Measurements from ENCODE around the gene BRS3. TPM values are rescaled to one million over a fixed set of nuclear protein-coding genes. Genes with fewer than 3 reads are reported as not detected.
"Not testable (repeated sequence)": the region's sequence is repeated elsewhere in the genome, so short reads cannot be mapped to it uniquely, and the experiment has no call there.

Gene BRS3
- under 1 TPM in 2 of 3 donors, not detected in 1; 0.04 to 0.06 TPM for polyA plus RNA-seq (ENCODE audit: insufficient read length in 3 of 3)

- DNase-seq (ENCODE audit: low read depth in 3 of 3, low spot score in 2 of 3): no peak
Measured at GRCh38 chrX:136487647-136488046, at the start of gene BRS3. Gene BRS3, plus strand, starts transcription at chrX:136487947. Its CDS starts 168 bp downstream, at chrX:136488115.

- no peak for DNase-seq (ENCODE audit: low read depth in 3 of 3, low spot score in 2 of 3)
Measured at GRCh38 chrX:136438192-136438591, 49.6 kb upstream of the BRS3 start.

- not testable (repeated sequence) for DNase-seq (ENCODE audit: low read depth in 3 of 3, low spot score in 2 of 3)
Measured at GRCh38 chrX:136445674-136446073, 42.1 kb upstream of the BRS3 start.

DNA sequence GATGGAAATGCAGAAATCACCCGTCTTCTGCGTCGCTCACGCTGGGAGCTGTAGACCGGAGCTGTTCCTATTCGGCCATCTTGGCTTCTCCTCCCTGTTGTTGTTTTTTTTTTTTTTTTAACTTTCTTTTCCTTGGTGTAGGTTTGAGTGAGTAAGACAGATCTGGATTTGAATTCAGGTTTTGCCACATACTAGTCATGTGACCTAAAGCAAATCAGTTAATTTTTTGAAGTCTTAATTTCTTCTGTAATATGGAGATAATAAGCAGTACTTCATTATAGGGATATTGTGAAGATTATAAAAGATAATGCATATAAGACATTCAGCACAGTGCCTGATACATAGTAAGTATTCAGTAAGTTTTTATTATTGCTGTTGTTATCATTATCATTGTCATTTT lies 41.5 kb upstream of the BRS3 start:
- no peak for DNase-seq (ENCODE audit: low read depth in 3 of 3, low spot score in 2 of 3)

- DNase-seq (ENCODE audit: low read depth in 3 of 3, low spot score in 2 of 3): no peak
Measured at GRCh38 chrX:136447308-136447707, 40.4 kb upstream of the BRS3 start.

DNA sequence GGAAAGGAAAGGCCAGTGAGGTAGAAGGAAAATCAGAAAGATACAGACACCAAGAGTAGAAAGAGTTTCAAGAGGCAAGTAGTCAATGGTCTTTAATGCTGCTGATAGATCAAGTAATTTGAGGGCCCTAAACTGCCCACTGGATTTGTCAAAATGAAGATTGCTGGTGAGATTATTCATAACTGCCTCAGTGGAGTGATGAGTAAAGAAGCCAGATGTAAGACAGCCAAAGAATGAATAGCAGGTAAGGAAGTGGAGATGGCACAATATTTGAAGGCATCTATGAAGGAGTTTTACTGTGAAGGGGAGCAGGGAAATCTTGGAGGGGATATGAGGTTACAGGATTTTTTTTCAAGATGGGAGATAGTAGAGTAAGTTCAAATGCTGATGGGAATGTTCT lies 39.8 kb upstream of the BRS3 start:
- DNase-seq (ENCODE audit: low read depth in 3 of 3, low spot score in 2 of 3): no peak

- no peak for DNase-seq (ENCODE audit: low read depth in 3 of 3, low spot score in 2 of 3)
Measured at GRCh38 chrX:136450050-136450830, 37.5 kb upstream of the BRS3 start.

DNA sequence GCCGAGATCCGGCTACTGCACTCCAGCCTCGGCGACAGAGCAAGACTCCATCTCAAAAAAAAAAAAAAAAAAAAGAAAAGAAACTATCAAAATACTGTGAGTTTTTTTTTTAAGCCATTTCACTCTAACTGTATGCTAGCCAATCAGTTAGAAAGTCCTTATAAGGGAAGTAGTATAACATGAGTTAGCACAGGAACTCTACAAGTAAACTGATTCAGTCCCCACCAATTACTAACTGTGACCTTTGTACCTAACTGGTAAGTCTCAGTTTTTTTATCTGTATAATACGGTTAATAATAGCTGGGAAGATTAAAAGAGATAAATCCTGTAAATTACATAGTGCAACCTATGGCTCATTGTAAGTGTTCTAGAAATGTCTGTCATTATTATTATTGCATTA lies 35.1 kb upstream of the BRS3 start:
- no peak for DNase-seq (ENCODE audit: low read depth in 3 of 3, low spot score in 2 of 3)

GRCh38 chrX:136453114-136453513 lies 34.6 kb upstream of the BRS3 start:
- no peak for DNase-seq (ENCODE audit: low read depth in 3 of 3, low spot score in 2 of 3)

DNA sequence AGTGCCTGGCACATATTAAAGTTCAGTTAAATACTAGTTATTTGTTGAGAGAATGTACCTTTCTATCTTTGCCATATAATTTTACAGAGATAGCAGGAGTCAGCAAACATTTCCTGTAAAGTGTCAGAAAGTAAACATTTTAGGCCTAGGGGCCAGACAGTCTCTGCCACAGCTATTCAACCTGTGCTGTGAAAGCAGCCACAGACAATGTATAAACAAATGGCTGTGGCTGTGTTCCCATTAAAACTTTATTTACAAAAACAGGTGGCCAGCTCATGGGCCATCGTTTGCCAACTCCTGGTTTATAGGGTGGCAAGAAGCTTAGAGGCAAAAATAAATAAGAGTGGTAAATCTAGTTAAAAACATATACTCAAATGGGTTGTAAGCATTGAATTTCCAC lies 34.0 kb upstream of the BRS3 start:
- DNase-seq (ENCODE audit: low read depth in 3 of 3, low spot score in 2 of 3): no peak

DNA sequence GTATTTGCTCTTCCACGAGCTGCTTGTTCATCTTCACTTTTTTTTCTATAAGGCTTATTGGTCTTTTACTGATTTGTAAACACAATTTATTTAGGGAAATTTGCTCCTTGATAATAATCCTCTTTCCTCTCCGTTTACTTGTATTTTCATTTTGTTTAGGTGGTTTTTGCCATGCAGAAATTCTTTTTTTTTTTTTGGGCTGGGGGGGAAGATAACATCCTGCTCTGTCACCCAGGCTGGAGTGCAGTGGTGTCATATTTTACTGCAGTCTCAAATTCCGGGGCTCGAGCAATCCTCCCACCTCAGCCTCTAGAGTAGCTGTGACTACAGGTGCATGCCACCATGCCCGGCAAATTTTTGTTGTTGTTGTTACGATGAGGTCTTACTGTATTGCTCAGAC lies 31.6 kb upstream of the BRS3 start:
- DNase-seq (ENCODE audit: low read depth in 3 of 3, low spot score in 2 of 3): no peak

DNA sequence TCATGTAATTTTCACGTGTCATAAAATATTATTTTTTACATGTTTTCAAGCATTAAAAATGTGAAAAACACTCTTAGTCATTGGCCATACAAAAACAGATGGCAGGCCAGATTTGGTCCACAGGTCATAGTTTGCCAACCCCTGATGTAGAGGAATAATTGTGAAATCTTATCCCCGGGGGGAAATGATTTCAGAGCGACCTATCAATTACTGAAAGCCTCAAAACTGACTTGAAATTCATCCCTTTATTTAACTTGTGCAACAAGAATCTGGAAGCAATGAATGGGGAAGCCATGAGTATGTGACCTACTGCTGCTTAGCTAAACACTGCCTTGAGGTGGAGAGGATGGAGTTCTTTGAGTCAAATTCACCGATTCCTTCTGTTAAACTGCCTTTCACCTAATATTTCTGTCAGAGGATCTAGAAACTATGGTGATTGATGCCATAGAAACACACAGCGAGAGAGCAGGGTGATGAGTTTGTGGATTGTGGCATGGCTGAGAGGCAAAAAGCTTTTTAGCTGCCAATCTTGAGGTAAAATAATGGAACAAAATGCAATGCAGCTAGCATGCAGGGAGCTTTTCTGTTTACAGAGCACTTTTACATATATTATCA lies 30.3 kb upstream of the BRS3 start:
- no peak for DNase-seq (ENCODE audit: low read depth in 3 of 3, low spot score in 2 of 3)

- DNase-seq (ENCODE audit: low read depth in 3 of 3, low spot score in 2 of 3): no peak
Measured at GRCh38 chrX:136464589-136464988, 23.2 kb upstream of the BRS3 start.

- no peak for DNase-seq (ENCODE audit: low read depth in 3 of 3, low spot score in 2 of 3)
Measured at GRCh38 chrX:136467303-136467702, 20.4 kb upstream of the BRS3 start.

- DNase-seq (ENCODE audit: low read depth in 3 of 3, low spot score in 2 of 3): no peak
Measured at GRCh38 chrX:136468391-136469103, 19.2 kb upstream of the BRS3 start.

DNA sequence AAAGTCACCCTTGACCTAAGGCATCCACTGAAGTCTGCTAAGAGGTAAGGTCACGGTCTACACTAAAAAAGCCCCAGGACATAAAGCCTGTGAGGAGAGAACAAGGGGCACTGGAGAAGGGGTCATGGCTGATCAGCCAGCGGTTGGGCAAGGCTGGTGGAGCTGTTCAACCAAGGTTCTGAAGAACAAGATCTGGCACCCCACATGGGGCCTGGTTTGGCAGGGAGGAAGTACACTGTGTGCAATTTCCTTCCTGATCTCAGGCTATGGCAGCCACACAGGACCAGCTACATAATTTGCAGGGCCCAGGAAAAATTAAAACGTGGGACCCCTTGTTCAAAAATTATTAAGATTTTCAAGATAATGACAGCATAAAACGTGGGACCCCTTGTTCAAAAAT lies 14.1 kb upstream of the BRS3 start:
- no peak for DNase-seq (ENCODE audit: low read depth in 3 of 3, low spot score in 2 of 3)

DNA sequence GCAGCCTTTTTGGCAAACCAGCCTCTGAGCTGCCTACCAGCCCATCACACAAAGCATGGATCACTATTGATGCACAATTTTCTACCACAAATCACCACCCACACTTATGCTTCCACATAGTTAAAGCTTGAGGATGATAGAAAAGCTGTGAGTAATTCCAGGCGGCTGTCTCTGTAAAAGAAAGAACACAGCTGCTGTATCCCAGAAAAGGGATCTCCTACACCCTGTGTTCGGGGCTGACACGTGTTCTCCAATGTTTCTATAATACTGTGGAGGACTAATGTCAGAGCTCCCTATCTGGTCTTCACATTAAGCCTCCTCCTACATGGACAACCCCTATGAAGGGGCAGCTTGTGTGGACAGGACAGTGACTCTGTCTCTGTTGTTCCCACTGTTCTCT lies 12.5 kb upstream of the BRS3 start:
- DNase-seq (ENCODE audit: low read depth in 3 of 3, low spot score in 2 of 3): no peak

DNA sequence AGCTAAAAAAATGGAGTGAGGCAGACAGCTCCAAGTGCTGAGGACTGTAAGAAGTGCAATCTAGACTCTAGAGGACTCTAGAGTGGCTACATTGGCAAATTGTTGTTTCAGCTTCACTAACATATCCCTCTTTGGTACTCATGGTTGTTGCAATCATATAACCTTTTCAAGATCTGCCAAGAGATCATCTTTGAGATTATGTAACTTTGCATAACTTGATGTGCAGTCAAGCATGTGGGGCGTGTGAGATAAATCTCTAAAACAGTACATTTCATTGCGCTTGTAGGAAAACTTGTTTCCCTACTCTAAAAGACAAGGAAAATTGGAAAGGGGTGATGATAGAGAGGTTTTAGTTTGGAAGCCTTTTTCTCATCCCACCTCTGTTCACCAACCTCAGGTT lies 11.2 kb upstream of the BRS3 start:
- no peak for DNase-seq (ENCODE audit: low read depth in 3 of 3, low spot score in 2 of 3)

GRCh38 chrX:136477026-136477425 lies 10.7 kb upstream of the BRS3 start:
- DNase-seq (ENCODE audit: low read depth in 3 of 3, low spot score in 2 of 3): no peak

DNA sequence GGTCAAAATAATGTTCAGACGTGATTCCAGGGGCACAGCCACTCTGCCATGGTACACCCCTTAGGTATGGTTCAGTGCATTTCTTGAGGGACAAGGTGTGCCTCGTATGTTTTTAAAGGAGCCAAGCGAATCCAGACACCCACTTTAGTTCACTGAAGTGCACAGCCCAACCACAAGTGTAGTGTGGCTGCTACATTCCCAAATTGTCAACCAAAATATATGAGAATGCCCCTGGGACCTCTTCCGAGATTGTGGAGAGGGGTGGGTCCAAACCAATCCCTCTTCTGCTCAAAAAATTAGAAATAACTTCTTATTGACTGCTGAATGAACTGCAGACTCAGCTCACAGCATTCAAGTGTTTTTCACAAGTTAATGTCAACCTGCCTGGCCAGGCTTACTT lies 7.4 kb upstream of the BRS3 start:
- no peak for DNase-seq (ENCODE audit: low read depth in 3 of 3, low spot score in 2 of 3)

- DNase-seq (ENCODE audit: low read depth in 3 of 3, low spot score in 2 of 3): no peak
Measured at GRCh38 chrX:136488706-136489105, 959 bp downstream of the BRS3 start.

DNA sequence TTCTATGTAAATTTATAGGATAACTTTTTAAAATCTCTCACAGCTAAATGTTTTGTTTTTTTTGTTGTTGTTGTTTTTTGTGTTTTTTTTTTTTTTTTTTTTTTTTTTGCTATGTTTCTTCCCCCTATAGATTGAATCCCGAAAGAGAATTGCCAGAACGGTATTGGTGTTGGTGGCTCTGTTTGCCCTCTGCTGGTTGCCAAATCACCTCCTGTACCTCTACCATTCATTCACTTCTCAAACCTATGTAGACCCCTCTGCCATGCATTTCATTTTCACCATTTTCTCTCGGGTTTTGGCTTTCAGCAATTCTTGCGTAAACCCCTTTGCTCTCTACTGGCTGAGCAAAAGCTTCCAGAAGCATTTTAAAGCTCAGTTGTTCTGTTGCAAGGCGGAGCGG lies 4.1 kb downstream of the BRS3 start:
- no peak for DNase-seq (ENCODE audit: low read depth in 3 of 3, low spot score in 2 of 3)

Measured in right renal cortex interstitium (tissue), 3 donors.